GM20431 (cell line): Measurements from ENCODE around the gene ATE1.
"Not testable (repeated sequence)": the region's sequence is repeated elsewhere in the genome, so short reads cannot be mapped to it uniquely, and the experiment has no call there.

Experiments
- in situ Hi-C: fragments of 300-500 bp; cut with MseI, MboI; formaldehyde crosslinking; loops from one replicate; pipeline ENCODE4 v1.15.0; 2020; ENCODE audit warnings: low sequenced_read_pairs; ENCODE audit not compliant: unreplicated experiment

ATE1 gene

DNA sequence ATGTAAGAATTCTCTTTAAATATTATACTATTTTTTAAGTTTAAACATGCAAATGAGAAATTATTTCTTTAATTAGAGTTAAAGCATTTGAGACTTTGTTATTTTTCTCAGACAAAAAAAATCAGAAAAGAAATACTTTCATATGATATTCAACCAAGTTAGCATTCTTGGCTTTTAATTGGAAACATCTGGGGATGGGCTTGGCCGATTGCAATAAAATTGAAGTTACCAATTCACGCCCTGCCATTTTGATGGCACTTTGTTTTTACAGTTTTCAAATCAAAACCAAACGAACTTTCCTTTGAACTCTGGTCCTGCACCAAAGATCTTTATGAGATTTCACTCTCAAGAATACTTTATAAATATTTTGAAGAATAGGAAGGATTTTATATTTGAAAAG lies 127.7 kb downstream of the ATE1 start:
- in situ Hi-C loops, result no loop called here

DNA sequence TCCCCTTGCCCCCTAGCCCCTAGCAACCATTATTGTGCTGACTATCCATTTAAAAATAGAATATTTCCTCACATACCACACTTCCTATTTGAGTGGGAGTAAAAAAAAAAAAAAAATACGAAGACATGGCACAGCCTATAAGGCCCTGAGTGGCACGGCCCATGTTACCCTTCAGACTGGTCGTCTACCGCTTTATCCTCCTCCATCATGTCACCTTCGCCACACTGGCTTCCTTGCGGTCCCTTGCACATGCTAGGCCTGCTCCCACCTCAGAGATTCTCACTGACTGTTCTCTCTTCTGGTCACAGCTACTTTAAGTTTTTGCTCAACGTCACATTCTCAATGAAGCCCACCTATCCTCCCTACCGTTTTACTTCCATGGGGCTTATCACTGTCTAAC lies 130.3 kb downstream of the ATE1 start:
- in situ Hi-C loops, result no loop called here

DNA sequence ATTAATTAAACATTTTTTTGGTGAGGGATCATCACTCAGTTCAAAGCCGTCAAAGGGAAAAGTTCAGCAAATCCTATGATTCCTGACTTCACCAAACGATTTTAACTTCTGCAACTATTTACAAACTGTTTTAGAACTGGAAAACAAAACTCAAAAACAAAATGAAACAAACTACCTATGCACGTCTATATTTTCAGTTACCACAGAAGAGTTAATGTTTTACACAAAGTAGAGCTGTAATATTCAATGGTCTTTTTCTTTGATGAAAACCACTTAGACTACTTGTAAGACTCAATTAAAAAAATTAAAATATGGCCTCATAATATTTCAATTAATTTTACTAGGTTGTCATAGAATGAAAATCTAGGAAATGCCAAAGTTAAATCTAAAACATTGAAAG lies 131.5 kb downstream of the ATE1 start:
- in situ Hi-C loops, result no loop called here

DNA sequence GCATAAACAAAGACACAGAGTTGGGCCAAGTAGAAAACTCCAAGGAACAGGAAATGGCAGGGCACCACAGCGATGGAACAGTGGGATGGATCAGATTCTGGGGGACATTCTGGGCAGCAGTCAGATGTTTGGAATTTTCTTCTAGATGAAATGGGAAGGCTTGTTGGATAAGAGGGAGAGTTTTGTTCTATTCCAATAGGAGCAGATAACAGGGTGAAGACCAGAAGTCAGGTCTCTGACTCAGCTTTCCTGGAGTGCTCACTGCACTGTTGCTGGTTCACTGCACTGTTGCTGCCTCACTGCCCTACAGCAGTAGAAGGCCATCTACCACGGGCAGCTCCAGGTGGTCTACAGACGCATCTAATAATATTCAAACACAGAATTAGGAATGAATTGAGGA lies 135.6 kb downstream of the ATE1 start:
- in situ Hi-C loops, result no loop called here

DNA sequence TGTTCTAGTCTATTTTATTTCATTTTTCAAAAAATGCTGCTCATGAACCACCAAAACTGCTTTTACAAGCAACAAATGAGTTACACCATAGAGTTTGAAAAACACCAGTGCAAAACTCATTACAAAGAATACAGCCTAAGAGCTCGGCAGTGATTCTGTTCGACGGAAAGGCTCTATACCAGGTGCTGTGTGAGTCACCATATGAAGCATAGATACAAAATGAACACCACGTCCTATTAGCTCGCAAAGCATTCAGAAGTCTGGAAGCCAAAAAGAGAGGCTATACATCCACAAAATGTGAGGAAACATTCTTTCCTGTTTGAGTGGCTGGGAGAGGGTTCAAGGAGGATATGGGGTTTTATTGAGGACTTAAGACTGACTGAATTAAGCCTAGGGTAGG lies 136.1 kb downstream of the ATE1 start:
- in situ Hi-C loops, result no loop called here

DNA sequence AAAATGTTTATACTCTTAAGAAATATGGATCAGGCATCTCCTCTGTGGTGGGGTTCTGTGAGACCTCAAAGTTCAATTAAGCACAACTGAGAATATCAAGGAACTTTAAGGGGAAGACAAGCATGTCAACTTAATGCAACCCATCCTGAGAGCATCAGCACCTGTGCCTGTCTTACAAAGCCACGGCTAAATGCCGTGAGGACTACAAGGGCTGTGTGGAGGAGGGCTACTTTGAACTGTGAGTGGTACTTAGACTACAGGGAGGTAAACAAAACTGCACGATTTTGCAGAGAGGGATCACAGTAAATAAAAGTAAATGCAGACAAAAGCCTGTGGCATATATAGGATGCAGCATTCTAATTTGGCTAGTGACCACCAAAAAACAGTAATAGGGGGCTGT lies 139.1 kb downstream of the ATE1 start:
- in situ Hi-C loops, result no loop called here

DNA sequence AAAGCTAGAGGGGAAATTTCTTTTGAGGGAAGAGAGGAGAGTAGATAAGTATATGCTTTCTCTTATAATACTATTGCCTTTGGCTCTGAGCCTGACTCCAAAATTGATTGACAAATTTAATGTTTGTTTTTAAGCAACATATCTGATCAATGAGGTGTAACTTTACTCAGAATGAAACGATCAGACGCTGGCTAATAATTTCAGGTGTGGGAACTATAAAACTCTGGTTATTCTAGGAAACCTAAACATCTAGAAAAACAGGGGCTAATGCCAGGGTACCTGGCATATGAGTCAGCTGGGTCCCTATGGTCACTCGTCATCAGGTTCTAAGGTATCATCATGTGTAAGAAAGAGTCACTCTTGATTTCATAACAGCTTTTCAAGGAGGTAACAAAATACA lies 139.7 kb downstream of the ATE1 start:
- in situ Hi-C loops, result no loop called here

DNA sequence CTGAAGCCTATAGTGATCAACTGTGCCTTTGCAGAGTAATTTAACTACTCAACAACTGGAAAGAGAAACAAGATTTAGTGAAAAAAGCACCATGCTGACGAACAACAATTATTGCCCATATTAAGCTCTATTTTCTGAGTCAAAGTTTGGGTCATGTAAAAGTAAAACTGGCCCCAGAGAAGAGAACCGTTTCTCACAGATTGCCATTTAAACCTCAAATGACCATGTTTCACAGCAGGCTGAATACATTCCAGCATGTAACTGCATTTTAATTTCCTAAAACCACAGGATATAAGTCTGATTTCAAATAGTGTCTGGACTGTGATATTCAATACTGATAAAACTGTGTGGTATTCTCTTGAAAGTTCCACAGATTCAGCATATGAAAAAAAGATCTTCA lies 140.7 kb downstream of the ATE1 start:
- in situ Hi-C loops, result no loop called here

DNA sequence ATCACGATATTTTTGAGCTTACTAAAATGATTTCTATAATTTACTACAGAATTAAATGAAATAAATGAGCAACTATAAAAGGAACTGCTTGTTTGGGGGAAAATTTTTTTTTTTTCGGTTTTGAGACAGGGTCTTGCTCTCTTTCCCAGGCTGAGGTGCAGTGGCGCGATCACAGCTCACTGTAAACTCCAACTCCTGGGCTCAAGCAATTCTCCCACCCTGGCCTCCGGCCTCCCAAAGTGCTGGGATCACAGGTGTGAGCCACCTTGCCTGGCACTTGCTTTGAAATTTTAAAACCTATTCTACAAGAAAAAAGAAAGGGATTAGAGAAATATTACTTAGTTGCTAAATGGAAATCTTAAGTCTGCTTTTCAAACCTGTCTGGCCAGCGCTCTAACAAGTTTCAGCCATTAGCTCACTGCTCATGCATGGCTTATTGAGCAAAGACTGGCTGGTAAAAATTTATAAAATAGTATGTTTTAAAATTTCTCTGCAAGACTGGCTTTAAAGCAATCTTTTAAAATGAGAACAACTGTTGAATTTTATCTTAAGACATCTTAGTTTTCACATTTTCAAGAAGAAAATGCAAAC lies 144.0 kb downstream of the ATE1 start:
- in situ Hi-C loops, result no loop called here

DNA sequence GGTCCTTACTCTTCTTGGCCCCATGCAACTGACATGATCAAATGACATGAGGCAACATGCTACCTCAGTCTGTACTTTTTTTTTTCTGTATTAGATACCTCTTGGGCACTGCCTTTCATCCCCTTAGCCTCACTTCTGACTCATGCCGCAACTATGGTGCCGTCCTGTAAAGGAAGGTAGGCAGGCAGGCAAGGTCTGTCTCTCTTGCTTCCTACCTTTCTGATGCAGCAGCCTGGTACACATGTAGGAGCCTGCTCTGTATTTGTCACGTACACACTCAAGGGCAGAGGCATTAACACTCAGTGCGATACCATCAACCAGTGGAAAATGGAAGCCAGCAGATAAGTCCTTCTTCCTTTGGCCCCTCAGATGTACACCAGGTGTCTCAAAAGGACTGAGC lies 146.7 kb downstream of the ATE1 start:
- in situ Hi-C loops, result no loop called here

DNA sequence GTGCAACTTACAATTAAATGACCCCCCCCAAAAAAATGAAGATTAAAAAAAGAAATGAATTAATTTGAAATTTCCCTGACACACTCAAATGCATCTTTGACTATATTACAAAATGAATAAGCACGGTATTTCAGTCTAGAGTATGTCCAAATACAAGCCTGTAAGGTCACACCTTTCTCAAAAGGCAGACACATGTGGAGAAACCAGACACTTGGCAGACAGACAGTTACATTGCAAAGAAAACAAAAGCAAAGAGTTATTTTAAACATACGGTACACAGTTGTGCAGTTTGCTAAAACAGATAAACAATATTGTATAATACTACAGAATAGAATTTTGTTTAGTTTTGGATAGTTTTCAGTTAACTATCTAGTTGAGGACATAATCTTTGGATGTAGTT lies 153.0 kb downstream of the ATE1 start:
- in situ Hi-C loops, result no loop called here

DNA sequence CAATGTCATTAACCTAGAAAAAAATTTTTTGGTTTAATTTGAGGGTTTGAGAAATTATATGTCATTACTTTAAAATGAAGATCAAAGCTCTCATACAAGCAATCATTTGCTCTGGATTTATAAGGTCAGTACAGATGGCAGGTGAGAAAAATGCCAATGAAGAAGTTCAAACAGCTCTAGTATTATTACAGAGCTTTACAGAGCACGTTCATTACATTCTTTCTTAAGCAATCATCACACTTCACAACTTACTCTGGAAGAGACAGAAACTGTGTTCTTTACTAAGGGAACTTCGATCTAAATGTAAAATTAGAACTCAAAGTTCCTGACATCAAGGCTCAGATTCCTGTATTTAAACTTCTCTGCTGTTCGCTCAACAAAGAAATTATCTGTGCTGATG lies 153.4 kb downstream of the ATE1 start:
- in situ Hi-C loops, result no loop called here

DNA sequence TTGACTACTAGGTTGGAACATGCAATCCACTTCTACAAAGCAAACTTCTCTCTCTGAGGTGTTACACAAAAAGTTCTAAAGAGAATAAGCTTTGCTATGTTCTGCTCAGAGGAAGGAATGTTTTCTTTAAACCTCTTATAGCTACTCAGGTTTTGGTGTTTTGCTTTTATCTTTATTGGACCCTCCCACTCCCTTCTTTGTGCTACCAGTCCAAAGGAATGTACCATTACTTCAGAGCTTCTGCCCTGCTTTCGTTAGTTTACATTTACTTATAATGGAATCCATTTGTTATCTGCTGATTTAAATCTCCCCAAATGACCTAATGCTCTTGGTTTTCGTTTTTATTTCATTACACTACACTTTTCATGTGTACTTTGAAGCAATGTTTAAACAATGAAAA lies 154.9 kb downstream of the ATE1 start:
- in situ Hi-C loops, result no loop called here

DNA sequence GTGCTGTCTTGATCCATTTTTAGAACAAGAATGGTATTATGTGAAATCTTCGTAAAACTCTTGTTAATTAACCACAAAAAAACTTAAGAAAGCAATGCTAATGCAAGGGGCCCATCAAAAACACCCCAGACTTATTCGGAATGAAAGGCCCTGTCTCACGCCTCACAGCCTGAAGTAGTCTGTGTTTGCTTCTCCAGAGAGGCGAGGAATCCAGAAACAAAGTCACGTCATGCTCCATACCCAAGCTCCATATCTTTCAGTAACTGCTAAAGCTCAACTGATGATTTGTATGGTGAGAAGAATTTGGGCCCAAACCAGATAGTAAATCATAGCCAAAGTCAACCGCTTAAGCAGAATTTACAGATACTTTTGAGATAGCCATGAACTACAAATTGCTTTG lies 155.4 kb downstream of the ATE1 start:
- in situ Hi-C loops, result no loop called here

DNA sequence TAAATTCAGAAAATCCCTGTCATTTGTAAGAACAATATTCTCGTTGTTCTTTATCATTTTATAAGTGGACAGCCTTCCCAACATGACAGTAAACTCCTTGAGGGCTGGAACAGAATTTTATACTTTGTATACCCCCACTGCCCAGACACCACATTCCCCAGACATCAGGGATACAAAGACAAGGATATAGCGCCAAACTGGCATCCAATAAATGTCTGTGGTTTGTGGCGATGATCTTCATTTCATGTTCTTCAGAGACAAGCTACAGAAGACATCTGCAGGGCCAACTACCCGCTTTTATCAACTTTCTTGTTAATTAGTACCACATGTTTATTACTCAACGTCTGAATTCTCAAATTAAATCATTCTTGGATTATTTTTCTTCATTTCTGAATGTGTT lies 155.9 kb downstream of the ATE1 start:
- in situ Hi-C loops, result no loop called here

DNA sequence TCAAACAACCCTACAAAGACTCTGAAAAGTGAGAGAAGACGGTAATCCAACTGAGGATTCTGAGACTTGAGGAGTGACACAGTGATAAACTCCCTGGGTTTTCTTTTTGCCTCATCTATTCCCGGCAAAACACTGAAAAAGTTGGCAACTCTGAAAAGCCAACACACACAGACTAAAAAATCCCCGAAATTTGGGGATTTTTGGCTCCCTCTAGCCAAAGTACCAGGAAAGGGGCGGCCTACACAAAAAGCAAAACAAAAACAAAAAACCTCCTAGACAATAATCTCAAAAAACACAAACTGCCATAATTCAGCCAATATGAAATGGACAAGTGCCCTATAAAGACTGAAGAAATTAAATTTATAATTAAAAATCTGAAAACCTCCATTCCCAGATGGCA lies 161.4 kb downstream of the ATE1 start:
- in situ Hi-C loops, result no loop called here

DNA sequence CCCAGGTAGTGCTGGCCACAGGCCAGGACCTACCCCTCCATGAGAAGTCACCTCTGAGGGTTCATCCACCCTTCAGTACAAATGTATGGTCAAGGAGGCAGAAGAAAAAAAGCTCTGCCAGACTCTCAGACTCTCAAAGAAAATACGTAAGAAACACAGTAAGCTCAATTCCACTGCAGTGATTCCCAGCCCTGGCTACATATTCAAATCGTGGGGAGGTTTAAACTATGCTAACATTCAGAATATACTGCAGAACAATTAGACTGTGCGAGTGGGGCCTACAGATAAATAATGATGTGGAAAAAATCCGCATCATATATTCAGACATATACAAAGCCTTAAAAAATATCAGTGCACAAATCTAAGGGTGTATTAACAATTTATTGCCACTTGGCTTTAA lies 162.6 kb downstream of the ATE1 start:
- in situ Hi-C loops, result no loop called here

DNA sequence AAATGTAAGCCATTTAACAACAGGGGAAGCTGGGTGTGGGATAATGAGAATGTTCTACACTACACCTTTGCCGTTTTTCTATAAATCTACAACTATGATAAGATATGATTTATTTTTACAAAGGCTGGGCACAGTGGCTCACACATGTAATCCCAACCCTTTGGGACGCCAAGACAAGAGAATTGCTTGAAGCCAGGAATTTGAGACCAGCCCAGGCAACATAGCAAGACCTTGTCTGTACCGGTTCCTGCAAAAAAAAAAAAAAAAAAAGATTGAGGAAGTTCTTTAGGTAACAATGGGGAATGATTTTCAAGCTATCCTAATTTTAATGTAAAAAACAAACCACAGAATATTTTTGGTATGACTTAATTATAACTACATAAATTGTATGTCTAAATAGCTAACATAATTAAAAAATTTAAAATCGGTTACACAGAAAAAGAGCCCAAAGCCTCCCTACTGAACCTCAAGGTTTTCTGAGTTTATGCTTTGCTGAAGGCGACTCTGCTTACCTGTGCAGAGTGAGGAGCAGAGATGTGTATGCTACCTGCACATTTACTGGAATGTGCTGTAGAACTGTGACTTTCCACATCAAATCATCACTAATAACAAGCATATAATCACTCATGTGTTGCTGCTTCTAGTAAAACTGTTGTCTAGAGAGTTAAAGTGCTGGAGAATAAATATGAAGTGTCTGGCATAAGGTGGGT lies 163.4 kb downstream of the ATE1 start:
- in situ Hi-C loops, result no loop called here

DNA sequence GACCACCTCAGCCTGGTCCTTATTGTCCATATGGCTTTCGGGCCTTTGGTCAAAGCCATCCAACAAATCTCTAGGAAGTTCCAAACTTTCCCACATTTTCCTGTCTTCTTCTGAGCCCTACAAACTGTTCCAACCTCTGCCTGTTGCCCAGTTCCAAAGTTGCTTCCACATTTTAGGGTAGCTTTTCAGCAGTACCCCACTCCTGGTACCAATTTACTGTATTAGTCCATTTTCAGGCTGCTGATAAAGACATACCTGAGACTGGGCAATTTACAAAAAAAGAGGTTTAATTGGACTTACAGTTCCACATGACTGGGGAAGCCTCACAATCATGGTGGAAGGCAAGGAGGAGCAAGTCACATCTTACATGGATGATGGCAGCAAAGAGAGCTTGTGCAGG lies 170.6 kb downstream of the ATE1 start:
- in situ Hi-C loops, result not testable (repeated sequence)

DNA sequence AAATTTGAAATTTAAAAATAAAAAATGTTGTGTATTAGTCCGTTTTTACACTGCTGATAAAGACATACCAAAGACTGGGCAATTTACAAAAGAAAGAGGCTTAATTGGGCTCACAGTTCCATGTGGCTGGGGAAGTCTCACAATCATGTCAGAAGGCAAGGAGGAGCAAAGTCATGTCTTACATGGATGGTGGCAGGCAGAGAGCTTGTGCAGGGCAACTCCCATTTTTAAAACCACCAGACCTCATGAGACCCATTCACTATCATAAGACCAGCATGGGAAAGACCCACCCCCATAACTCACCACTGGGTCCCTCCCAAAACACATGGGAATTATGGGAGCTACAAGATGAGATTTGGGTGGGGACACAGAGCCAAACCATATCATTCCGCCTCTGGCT lies 172.3 kb downstream of the ATE1 start:
- in situ Hi-C loops, result not testable (repeated sequence)

DNA sequence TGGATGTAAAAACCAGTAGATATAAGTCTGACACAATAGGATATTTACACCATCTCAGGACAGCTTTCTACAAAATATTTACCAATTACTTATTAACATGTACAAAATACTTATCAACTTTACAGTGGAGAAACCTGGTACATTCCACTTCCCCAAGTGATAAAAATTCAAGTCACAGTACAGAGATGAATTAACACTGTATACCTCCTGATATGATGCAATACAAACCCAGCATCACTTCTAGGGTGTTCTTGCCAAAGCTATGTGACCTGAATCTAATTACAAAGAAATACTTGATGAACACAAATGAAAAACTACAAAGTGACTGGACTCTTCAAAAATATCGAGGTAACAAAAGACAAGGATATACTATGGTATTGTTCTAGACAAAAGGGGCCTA lies 173.2 kb downstream of the ATE1 start:
- in situ Hi-C loops, result no loop called here

DNA sequence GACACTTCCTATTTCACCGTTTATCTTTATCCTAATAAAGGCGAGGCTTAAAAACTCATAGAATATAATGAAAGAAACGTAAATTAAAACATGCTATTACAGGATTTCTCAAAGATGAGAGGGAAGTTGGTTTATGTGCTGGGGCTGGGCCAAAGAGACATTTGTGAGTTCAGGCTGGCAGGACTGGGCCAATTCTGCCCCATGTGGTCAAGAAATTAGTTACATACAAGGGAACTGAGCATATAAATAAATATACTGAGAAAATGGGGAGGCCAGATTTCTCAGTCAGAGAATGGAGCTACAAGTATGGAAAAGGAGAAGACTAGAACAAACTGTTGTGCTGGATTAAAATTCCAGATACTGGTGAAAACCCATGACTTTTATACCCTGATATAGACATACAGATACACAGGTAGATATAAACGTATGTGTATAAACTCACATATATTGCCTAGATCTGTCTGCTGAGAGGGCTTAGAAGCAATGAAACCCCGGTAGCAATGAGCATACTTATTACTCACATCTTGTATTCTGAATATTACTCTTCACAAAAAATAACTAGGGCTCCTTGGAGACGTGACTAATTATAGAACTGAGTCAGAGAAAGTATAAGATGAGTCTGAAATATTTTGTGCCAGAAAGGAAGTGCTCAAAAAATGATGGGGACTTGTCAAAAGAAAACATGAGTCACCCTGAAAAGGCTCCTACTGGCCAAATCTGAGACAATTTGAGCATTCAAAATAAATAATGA lies 173.9 kb downstream of the ATE1 start:
- in situ Hi-C loops, result no loop called here
